ENCODE measurements around the gene FKBP3.

The FKBP3 gene

GRCh38 chr14:45104561-45104960, 29.7 kb downstream of the FKBP3 start:
- peaks cover 68% of the 10 kb centered on the region for H3K36me3 ChIP-seq (ENCODE audit: low read length)
- H3K4me3 ChIP-seq (ENCODE audit: insufficient read depth, low read length, poor library complexity, severe bottlenecking), result no peak overlapping the region
- 0 out of 2 replicates have a peak, but pooled peaks cover 4% of the 10 kb centered on the region for H4K20me1 ChIP-seq (ENCODE audit: low read depth, low read length)
- no peak overlapping the region for H3K4me2 ChIP-seq (ENCODE audit: low read depth, low read length, poor library complexity, severe bottlenecking)
- H3K9ac ChIP-seq (ENCODE audit: low read length), result no peak overlapping the region
- H2AFZ ChIP-seq (ENCODE audit: low read depth, low read length, severe bottlenecking), result no peak overlapping the region
- TF ChIP-seq CTCF (IDR thresholded peaks at IDR 0.05; ENCODE audit: insufficient read depth, low read length, poor library complexity, severe bottlenecking), result no peak
- no peak for TF ChIP-seq EZH2phosphoT487 (conservative IDR thresholded peaks at IDR 0.05; ENCODE audit: low read length)
- H3K9me3 ChIP-seq (ENCODE audit: insufficient read depth, low read length), result no peaks in the 10 kb centered on the region
- H3K79me2 ChIP-seq (ENCODE audit: insufficient read depth, low read length), result 0 out of 2 replicates have a peak, but pooled peaks cover 5% of the 10 kb centered on the region
- H3K27me3 ChIP-seq (ENCODE audit: low read length), result no peaks in the 10 kb centered on the region
- H3F3A ChIP-seq (ENCODE audit: insufficient read depth), result peaks cover 12% of the 10 kb centered on the region; the same call in 1 of the 2 replicates
- no peaks in the 10 kb centered on the region for H3K9me2 ChIP-seq (replicated peaks; ENCODE audit: insufficient read depth, low read length)
- no peak overlapping the region for H3K27ac ChIP-seq (ENCODE audit: low read depth, low read length)

GRCh38 chr14:45103806-45104205, 30.5 kb downstream of the FKBP3 start:
- Histone ChIP-seq H3K4me3 (ENCODE audit: insufficient read depth, low read length, poor library complexity, severe bottlenecking) (no peak overlapping the region), H3K9ac (ENCODE audit: low read length) (no peak overlapping the region), H3K79me2 (ENCODE audit: insufficient read depth, low read length) (0 out of 2 replicates have a peak, but pooled peaks cover 5% of the 10 kb centered on the region), H3F3A (ENCODE audit: insufficient read depth) (peaks cover 9% of the 10 kb centered on the region; the same call in 1 of the 2 replicates), H3K36me3 (ENCODE audit: low read length) (peaks cover 66% of the 10 kb centered on the region), H3K9me3 (ENCODE audit: insufficient read depth, low read length) (no peaks in the 10 kb centered on the region), H3K27ac (ENCODE audit: low read depth, low read length) (no peak overlapping the region), H2AFZ (ENCODE audit: low read depth, low read length, severe bottlenecking) (no peak overlapping the region), H4K20me1 (ENCODE audit: low read depth, low read length) (0 out of 2 replicates have a peak, but pooled peaks cover 4% of the 10 kb centered on the region), H3K27me3 (ENCODE audit: low read length) (no peaks in the 10 kb centered on the region), H3K9me2 (replicated peaks; ENCODE audit: insufficient read depth, low read length) (no peaks in the 10 kb centered on the region), H3K4me2 (ENCODE audit: low read depth, low read length, poor library complexity, severe bottlenecking) (no peak overlapping the region)
- TF ChIP-seq EZH2phosphoT487 (conservative IDR thresholded peaks at IDR 0.05; ENCODE audit: low read length) (no peak), CTCF (IDR thresholded peaks at IDR 0.05; ENCODE audit: insufficient read depth, low read length, poor library complexity, severe bottlenecking) (no peak)

- H3K9me3 ChIP-seq (ENCODE audit: insufficient read depth, low read length), result no peaks in the 10 kb centered on the region
- H3K79me2 ChIP-seq (ENCODE audit: insufficient read depth, low read length), result peaks cover 54% of the 10 kb centered on the region
- TF ChIP-seq EZH2phosphoT487 (conservative IDR thresholded peaks at IDR 0.05; ENCODE audit: low read length) (no peak), CTCF (IDR thresholded peaks at IDR 0.05; ENCODE audit: insufficient read depth, low read length, poor library complexity, severe bottlenecking) (no peak)
- no peak overlapping the region for H2AFZ ChIP-seq (ENCODE audit: low read depth, low read length, severe bottlenecking)
- H3K27me3 ChIP-seq (ENCODE audit: low read length), result no peaks in the 10 kb centered on the region
- no peak overlapping the region for H3K4me3 ChIP-seq (ENCODE audit: insufficient read depth, low read length, poor library complexity, severe bottlenecking)
- no peak overlapping the region for H3K27ac ChIP-seq (ENCODE audit: low read depth, low read length)
- H3K4me2 ChIP-seq (ENCODE audit: low read depth, low read length, poor library complexity, severe bottlenecking), result no peak overlapping the region
- peaks cover 54% of the 10 kb centered on the region for H3K36me3 ChIP-seq (ENCODE audit: low read length)
- no peaks in the 10 kb centered on the region; the same call in 1 of the 2 replicates for H4K20me1 ChIP-seq (ENCODE audit: low read depth, low read length)
- H3K9me2 ChIP-seq (replicated peaks; ENCODE audit: insufficient read depth, low read length), result no peaks in the 10 kb centered on the region
- H3F3A ChIP-seq (ENCODE audit: insufficient read depth), result 0 out of 2 replicates have a peak, but pooled peaks cover 3% of the 10 kb centered on the region
- H3K9ac ChIP-seq (ENCODE audit: low read length), result no peak overlapping the region
These were observed 38.1 kb downstream of the FKBP3 start for GRCh38 chr14:45096218-45096617.

Measured in SU-DHL-6 (cell line).